GM21723 (cell line): Measurements from ENCODE around the gene ALCAM.

Experiments used
- ATAC-seq: cut with Tn5 transposase; IDR thresholded peaks from one replicate; pipeline ENCODE4 v1.9.1; 2021; ENCODE audit warnings: mild to moderate bottlenecking, moderate library complexity; ENCODE audit not compliant: unreplicated experiment

The ALCAM gene

GRCh38 chr3:105423397-105423796, 56.7 kb downstream of the ALCAM start:
- no peak for ATAC-seq

DNA sequence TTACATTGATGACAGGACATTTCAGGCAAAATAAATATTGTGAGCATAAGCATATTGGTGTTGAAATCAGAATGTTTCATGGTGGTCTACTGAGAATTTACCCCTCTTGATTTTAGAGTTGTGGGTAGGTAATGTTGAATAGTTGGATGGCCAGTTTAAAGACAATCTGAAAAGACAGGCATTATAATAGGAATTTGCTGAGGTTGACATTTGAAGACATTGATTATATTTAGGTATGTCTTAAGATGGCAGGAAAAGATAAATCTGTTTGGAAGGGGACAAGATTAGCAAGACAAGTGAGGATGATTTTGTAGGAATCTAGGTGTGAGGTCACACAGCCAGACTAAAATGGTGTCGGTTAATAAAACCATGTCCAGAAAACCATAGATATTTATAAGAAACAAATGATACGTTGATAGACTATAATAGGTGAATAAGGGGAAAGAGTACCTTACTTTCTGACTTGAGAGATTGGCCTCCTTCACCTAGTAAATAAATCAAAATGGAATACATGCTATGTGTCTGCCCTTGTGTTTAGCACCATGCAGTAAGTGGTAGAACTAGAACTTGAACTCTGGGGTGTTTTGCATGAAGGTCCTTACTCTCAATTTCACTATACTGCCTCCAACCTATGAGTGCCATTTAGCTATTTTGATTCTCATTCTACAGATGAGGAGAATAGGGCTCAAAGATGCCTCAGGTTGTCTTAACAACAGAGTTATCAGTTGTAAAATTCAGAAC, 57.9 kb downstream of the ALCAM start:
- ATAC-seq, result no peak

GRCh38 chr3:105425153-105425502, 58.4 kb downstream of the ALCAM start:
- no peak for ATAC-seq

GRCh38 chr3:105427332-105427731, 60.6 kb downstream of the ALCAM start:
- no peak for ATAC-seq

- no peak for ATAC-seq
These were observed 62.5 kb downstream of the ALCAM start for GRCh38 chr3:105429034-105429762.

GRCh38 chr3:105430455-105430854, 63.7 kb downstream of the ALCAM start:
- no peak for ATAC-seq

DNA sequence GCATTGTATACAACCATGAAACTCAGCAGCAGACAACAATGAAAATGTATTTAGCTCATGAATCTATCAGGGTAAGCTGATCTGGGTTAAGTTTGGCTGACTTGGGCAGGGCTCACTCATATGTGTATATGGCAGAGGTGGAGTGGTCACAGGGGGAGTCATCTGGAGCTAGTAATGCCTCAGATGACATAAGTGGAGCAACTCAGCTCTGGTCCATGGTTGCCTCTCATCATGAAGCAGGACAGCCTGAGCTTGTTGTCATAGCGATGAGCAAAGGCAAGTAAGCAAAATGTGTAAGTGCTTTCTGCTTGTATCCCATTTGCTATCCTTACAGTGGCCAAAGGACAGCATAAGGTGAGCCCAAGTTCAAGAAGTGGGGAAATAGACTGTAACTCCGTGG, 64.5 kb downstream of the ALCAM start:
- no peak for ATAC-seq

DNA sequence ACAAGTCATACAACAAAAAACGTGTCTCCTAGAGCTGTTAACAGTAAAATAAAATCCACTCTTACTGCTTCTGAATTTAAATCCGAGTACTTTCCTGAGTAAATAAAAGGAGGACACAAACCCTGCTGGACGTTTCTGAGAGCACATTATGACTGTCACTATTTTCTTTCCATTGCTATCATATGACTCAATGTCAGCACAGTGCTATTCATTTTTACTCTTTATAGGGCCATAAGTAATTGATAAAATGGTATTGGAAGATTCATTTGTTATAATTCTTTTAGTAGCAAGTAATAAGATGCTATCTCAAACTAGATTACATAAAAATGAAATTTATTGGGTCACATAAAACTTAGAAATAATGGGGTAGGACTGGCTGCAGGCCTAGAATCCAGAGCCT, 68.6 kb downstream of the ALCAM start:
- ATAC-seq, result no peak

GRCh38 chr3:105436687-105437086, 70.0 kb downstream of the ALCAM start:
- no peak for ATAC-seq

DNA sequence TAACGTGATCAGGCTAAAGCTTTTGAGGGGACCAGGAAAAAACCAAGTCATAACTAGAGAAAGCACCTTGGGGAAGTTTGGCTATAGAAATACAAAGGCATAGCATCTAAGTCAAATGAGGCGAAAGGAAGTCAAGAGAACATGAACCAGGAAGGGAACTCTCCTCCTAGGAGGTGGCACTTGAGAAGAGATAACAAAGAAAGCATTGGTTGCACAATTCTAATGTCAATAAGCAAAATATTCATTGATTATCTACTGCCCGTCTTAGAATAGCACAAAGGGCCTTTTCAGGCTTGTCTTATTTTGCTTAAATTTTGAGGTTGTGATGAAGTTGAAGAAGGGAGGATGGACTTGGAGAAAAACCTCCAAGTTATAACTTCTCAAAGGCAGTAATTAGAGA, 73.4 kb downstream of the ALCAM start:
- ATAC-seq, result no peak

- no peak for ATAC-seq
These were observed 78.0 kb downstream of the ALCAM start for GRCh38 chr3:105444725-105445124.

- ATAC-seq, result no peak
These were observed 81.8 kb downstream of the ALCAM start for GRCh38 chr3:105448338-105448982.

DNA sequence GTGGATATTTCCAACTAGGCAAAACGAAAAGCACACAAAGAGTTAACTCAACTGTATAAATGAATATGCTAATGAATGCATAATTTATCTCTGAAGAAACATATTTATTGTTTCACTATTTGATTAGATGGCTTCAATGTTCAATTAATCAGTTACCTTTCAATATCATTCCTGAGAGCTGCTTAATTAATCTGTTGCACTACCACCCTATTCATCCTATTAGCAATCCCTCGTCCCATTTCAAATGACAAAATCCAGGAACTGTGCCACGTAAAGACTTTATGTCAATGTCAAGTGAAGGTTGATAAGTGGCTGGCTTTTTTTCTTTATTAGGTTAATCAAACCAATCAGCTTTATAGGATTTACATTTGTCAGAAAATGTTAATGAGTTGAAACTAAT, 82.7 kb downstream of the ALCAM start:
- no peak for ATAC-seq

DNA sequence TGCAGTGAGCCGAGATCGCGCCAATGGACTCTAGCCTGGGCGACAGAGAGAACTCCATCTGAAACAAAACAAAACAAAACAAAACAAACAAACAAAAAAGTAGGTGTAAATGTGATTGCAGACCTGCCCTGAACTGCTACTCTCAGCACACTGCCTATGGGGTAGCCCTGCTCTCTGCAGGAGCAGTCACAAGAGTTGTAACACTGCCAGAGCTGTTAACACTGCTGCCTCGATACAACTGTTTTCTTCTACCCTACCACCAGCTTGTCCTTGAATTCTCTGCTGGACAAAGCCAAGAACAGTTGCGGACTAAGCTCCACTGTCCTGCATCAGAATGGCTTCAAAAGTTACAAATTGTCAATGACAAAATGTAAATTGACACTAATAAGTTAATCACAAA, 89.3 kb downstream of the ALCAM start:
- no peak for ATAC-seq

GRCh38 chr3:105458518-105459215, 92.0 kb downstream of the ALCAM start:
- ATAC-seq, result no peak

- ATAC-seq, result no peak
These were observed 93.0 kb downstream of the ALCAM start for GRCh38 chr3:105459566-105460290.

- no peak for ATAC-seq
These were observed 96.9 kb downstream of the ALCAM start for GRCh38 chr3:105463620-105464019.

GRCh38 chr3:105465251-105465853, 98.6 kb downstream of the ALCAM start:
- ATAC-seq, result no peak

DNA sequence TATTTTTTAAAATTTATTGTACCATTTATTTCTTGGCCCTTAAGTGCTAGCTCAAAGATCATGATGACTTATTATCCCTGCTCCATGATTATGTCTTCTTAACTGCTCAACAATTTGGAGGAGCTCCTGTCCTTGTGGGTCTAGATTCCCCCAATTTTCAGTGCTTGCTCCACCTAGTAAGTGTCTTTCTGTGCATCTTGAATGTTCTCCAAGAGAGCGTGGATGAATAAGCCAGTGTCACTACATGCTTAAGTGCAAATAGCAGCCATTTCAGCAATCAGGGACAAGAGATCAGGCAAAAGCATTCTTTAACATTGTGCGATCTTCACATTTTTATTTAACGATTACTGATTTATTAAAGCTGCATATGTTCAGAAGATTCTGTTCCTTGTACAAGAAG, 99.4 kb downstream of the ALCAM start:
- ATAC-seq, result no peak
